SIG-M5 treated with dmso at 0.1 percent for 504 hours (cell line): ENCODE data around the gene PRL.
A peak's percentile ranks its signal among the peaks of the same experiment; 100 is the strongest.

Source experiments
- DNase-seq: peaks from one replicate; lab custom pipeline; 2025; ENCODE audit not compliant: unreplicated experiment; lab: John Stamatoyannopoulos, UW

Gene PRL

DNA sequence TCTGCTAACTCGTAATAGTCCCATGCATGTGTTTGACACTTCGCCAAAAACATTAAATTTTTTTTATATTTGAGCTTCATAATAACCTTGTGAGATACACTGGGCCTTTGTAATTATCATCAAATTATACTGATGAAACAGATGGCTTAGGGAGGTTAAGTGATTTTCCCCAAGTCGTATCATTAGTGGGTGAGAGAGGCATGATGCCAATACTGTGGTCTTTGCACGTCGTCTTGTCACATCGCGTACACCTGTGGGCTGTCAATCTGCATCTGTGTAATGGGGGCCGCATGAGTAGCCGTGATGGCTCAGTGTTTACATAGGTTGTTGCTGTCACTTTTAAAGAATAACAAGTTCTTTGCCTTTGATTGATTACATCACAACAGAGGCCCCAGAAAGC lies 1.7 kb downstream of the PRL start:
- no peak for DNase-seq

DNA sequence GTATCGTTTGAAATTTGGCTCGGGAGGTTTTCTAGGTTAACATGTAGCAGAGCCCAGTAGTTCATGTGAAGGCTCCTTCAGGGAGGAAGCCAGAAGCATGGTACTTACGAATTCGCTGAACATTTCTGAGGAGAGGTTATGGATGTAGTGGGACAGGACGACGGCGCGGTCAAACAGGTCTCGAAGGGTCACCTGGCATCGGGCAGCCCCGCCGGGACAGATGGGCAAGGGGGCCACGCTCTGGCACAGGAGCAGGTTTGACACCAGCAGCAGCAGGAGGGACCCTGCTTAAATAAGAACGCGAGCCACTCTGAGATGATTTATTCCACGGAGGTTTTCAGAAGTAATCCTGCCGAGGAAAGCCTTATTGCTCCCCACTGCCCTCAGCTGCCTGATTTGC lies 2.5 kb downstream of the PRL start:
- no peak for DNase-seq

DNA sequence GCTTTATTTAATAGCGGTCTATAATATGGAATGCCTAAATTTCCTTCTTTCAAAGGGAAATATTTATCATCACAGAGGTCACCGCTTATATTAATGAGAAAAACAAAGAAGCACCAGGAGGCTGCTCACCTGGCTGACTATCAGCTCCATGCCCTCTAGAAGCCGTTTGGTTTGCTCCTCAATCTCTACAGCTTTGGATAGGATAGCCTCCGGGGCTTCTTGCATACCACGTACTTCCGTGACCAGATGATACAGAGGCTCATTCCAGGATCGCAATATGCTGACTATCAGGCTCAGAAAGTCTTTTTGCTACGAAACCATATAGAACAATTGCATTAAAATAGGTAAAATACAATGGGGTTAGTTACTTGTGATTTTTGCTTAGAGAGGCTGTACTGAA lies 6.8 kb downstream of the PRL start:
- no peak for DNase-seq

DNA sequence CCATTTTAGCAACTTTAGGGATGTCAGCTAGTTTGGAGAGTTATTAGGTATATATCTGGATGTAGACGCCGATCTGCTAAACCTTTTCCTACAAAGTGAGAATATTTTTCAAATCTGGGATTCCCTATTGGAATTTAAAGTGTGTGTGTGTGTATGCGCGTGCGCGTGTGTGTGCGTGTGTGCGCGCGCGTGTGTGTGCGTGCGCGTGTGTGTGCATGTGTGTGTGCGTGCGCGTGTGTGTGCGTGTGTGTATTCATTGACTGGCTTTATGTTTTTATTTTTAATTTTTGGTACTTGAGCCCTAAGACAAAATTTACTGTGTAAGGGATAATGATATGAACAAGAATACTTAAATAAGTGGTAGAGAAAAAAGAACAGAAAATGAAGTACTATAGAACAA lies 8.1 kb downstream of the PRL start:
- no peak for DNase-seq

DNA sequence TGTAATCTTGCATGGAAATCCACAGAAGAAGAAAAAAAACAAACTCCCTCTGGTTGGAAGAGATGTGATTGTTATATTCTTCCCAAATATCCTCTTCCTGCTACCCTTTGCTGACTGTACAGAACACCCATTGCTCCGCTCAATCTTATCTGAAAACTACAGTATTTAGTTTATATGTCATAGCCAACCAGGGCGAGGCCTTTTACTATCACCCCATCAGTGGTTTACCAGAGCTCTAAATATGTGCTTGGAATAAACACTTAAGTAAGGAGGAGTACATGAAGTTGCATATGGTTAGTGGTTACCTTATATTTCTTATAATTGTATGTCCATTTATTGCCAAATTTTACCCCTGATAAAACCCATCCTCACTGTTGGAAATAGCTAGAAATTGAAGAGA lies 12.2 kb downstream of the PRL start:
- DNase-seq: no peak

DNA sequence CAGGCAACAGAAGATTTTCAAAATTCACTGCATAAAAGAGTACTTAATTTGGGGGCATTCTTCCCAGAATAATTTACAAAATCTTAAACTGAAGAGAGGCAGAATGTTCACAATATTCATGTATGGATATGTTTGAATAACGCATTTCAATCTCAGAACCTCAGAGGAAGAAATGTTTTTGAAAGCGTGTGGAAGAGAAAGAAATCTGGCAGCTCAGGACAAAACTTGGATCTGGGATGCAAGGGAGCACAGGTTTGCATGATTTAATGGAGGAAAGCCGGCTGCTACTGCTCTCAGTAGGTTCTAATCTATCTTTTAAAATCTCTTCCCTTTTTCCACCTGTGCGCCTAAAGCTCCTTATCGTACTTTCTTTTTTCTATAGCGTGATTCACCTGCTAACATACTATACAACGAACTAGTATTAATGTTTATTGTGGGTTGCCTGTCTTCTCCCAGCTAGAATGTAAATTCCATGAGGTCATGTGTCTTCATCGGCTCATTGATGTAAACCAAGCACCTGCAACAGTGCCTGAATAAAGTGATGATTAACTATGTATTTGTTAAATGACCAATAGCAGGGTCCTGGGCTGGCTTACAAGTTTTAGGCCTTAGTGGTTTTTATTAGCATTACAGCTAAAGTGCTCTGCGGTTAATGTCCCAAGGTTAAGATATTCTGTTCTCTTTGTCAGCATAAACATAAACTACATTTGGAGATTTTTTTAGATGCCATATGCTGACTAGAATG lies 15.3 kb downstream of the PRL start:
- DNase-seq: no peak

DNA sequence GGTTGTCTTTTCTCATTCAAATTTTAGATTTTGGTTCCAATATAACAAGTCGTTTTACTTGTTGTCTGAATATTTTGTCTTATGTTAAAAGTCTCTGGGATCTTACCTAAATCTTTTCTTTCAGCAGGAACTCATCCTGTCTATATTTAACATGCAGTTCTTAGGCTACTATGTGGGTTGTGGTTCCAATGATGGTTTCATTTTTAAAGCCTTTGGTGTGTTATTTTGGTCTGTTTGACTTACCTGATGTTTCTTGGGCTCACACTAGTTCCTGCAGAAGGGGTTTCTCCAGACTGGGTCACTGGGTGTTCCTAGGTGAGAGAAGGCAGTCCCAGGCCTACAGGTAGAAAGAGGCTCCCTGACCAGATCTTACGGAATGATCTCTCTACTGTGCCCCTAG lies 17.4 kb downstream of the PRL start:
- DNase-seq: no peak

DNA sequence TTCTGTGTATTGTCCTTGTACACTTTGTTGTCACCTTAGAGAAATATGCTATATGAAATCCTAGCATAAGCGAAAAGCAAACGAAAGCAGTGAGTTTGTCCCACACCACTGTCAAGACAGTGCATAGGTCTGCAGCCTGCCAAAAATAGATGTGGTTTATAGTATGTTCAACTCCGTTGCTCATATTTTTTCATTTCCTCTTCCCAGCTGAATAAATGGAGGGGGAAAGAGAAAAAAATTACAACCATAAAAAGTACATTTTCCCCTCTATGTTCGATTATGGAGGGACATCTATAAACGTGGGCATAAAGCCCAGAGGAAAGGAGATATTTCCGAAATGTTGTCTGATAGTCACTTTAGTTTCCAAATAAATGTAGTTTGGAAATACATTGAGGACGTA lies 25.8 kb downstream of the PRL start:
- DNase-seq: peak; percentile 37

DNA sequence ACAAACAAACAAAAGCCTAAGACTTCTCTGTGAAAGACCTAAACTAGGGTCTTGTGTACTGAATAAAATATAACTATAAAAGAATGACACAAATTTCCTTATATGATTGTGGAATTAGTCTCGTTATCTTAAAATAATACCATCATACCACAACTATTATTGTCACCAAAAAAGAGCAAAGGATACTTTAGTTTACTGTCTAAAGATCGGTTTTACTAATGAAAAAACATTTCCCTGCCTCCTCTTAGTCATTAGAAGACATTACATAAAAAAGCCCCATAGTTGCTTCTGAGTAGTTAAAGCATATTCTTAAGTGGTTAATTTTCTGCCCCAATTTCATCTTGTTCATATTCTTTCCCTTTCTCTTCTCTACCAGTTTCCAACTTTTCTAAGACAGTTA lies 33.1 kb downstream of the PRL start:
- no peak for DNase-seq

DNA sequence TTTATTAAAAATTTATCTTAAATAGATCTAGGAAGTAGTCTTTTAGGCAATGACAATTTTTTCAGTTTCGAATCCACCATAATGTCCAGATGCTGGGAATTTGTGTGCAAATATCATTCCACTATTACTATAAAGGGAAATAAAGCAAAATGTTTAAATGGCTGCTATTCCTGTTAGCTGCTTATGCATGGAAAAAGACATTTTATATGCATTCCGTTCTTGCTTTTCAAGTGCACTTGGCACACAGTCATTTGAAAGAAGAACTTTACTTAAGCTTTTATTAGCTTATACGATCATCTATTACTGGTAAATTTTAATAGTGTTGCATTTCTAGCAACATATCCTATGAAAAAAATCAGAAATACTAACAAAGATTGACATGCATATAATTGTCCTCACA lies 42.0 kb downstream of the PRL start:
- DNase-seq: no peak

DNA sequence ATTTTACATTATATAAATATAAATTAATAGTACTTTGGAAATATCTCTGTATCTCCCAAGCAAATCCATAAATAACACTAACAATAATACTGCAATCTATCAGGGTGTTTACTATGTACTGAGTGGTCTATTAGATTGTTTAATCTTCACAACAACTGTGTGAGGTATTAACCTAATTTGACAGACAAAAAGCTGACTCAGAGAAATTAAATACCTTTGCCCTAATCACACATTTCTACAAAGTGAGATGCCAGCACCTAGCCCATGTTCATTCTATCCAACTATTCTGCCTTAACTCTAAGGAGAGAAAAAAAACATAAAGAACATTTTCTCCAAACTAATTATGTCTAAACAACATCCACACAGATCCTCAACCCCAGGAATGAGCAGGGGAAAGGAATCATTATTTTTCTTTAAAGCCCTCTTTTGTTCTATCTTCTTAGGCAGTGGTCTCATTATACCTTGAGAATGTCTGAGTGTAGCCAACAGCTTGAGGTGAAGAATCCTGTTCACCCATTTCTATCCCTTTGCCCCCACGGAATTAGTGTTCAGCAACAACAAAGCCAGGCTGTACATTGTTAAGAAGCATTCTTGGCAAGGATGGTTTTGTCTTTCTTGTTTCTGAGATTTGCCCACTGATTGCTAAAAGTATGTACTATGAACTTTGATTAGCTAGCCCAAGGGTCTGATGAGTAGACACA lies 42.7 kb downstream of the PRL start:
- DNase-seq: no peak

DNA sequence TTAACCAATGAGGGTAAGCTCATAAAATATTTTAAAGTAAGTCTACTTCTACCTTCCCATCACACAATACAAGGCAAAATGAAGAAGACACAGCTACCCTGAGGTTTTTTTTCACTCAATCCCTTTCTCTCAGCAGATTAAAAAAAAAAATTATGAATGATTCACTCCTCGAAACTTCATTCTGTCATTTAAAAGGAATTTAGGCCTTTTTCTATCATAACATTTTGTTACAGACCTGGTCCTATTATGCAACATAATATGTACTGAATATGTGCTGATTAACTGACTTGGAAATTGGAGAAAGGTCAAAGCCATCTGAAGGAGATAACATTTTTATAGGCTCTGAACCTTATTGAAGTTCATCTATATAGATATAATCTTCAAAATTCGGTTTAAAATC lies 45.5 kb downstream of the PRL start:
- DNase-seq: no peak

DNA sequence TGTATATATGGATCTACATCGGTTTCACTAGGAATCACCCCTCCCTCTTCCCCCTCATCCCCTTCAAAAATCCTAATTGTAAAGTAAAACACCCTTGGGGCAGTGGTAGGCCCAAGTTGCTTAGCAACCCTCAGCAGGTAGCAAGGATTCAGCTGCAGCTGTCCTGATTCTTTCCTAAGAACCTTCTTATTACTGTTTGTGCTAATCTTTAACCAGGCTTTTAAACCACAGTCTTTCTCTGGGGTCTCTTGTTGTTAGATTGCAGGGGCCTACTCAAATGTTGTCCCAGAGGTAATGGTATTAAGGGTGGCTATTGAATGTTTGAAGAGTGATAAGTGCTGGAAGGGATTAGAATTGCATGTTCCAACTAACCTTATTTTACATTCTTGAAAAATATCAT lies 46.4 kb downstream of the PRL start:
- no peak for DNase-seq

DNA sequence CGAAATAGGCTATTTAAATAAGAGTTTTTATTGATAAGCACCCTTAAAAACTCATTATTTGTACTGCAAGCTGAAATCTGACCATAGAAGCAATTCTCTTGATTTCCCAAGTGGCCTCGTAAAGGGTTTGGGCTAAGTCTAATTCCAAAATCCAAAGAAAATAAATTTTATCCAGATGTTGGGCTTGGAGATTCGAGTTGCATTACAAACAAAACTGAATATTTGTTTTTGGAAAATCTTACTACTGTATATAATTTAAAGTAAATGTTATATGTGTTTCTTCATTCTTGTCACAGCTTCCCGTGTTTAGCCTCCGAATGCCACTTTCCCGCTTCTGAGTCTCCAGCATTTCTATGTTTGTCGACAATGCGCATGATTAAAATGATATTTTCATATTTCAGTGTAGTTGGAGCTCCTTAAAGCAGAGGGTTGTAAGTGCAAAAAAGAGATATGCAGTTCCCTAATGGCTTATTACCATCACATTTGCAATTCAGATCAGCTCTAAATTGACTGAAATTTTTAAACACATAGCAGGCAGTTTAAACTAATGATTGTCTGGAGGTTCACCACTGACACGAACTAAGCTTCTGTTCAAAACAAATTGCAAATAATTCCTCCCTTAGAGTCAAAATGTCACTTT lies 47.0 kb downstream of the PRL start:
- no peak for DNase-seq

DNA sequence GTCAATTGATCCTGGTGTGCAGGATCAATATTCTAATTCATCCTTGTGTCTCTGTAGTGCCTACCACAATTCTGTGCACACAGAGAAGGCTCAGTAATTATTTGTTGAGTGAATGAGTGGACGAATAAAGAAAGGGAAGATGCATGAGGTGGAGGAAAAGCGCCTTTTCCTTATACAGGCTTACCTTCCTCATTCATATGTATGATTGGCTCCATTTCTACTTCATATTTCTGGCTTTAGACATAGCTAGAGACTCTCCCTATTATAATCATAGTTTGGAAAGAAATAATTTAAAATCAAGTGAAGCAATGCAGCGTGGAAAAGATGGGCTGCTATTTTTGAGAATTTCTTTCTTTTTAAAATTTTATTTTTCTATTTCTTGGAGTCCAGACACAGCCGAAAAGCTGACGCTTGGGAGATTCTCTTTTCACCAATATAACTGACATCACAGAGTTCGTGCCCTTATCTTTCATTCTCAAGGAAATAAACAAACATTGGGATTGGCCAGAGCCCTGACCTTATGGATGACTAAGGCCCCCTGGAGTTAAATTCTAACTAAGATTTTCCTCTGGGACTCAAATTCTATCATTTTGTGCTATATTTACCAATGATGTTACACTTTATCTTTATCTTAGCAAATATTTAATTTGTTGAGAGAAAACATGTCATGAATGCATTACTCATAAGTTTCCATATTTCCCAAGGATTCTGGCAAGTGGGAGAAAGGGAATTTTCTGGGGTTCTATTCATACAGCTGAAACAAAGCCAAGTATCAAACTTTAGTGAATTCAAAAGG lies 48.1 kb downstream of the PRL start:
- no peak for DNase-seq

DNA sequence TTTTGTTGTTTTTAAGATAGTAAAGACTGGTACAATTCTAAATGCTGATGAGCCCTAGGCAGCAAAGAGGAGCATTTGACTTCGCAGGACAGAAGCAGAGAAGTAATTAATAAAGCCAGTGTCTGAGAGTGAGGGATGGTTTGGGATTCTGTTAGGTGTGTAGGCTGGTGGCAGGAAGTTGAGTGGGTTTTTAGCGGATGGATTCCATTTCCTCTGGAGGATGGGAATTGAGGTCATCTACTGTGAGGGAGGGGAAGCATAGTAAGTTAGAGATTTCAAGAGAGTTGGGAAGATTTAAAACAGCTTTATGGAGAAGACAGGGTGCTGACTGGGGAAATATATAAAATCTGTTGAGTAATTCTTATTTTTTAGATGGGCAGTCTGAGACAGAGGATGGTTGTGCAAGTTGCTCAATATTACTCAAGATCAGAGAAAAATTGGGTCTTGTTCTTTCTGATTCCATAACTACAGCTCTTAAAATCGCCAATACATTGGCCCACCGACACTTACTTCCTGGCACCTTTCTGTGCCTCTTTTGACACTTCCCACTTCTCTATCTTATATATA lies 48.8 kb downstream of the PRL start:
- no peak for DNase-seq

DNA sequence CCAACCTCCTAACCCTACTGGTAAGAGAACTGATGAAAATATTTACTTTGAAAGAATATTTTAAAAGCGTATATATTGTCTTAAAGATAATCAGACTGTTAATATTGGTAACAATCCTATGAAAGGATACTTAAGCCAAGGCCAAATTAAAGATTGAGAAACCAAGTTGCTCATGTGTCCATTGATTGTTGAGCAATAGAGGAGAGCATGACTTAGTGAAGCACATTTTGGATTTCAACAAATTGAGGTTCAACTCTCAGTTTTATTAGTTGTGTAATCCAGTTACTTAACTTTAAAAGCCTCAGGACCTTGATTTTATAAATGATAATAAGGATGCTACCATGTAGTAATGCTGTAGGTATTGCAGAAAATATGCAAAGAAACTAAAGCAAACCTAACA lies 56.8 kb downstream of the PRL start:
- DNase-seq: no peak

DNA sequence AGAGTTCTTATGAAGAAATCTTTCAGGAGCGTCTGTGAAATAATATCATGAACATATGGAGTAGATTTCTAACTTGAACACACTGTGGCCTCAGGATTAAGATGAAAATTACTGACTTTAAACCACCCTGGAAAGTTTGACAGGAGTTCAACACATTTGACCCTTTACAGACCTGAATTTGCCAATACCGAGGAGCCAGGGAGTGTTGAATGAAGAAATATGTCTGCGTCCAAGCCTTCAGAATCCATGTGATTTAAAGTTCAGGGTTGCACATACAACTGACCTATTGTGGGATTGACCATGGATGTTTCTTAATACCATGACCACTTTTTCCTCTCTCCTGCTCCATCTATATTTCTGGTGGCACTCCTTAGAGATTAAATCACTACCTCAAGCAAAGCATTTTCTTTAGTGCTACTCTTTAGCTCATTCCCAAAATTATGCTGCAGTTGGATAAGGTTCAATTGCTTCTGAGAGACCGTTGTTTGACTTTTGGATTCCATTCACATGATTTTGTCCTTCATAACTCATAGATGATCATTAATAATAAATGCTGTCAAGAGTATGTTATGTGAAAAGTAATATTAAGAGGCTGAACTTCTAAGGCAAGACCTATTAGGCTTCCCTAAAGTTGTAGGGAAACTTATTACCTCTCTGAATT lies 57.4 kb downstream of the PRL start:
- DNase-seq: no peak

DNA sequence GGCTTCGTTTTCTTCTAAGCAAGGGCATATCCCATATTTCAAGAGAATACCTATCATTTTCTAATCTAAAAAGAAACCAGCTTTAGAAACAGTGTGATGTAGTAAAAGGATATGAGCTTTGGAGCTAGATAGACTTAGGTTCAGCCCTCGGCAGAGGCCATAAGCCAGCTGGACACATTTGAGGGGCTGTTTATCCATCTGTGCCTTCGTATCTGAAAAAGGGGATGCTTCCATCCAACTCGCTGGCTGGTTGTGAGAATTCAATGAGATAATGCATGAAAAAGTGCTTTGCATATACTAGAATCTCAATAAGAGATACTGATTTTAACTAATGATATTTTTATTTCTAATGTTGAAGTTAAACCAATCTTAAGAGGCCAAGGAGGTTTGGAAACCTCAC lies 58.0 kb downstream of the PRL start:
- no peak for DNase-seq

DNA sequence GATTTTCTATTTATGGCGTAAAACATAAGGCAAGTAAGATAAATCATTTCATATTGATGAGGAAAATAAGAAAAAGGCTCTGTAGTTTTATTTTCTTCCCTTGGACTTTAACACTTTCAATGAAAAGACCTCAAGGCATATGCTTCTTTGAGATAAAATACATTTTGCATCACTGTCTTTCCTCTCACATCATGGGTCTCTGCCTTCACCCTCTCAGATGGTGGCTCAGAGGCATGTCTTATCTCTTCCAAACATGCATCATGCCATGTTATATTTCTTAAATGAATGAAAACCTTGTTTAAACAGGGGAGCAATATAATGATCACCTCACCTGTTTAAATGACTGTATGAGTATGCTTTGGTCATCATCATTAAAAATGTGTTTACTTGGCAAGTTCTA lies 59.3 kb downstream of the PRL start:
- no peak for DNase-seq
